Cardiac muscle cell (in vitro differentiated cells and primary cell): ENCODE measurements around the gene VTI1A. TPM values are rescaled to one million over a fixed set of nuclear protein-coding genes. Genes with fewer than 3 reads are reported as not detected.

Experiments
- DNase-seq, 2 donors: peaks; one replicate each; pipeline versions ENCODE4 v3.0.0 to v3.0.0-alpha.2; 2010 to 2017; ENCODE audit warnings: low read depth in 1 of 2, low spot score in 1 of 2
- H3K27ac ChIP-seq: fragments of 200-600 bp; sonication (generic); 2 replicates; pipeline ENCODE4 v1.5.1; 2016
- H3K27me3 ChIP-seq: fragments of 200-600 bp; sonication (generic); 2 replicates; pipeline ENCODE4 v1.6.0; 2016; ENCODE audit warnings: control low read depth
- H3K36me3 ChIP-seq: fragments of 200-600 bp; sonication (generic); 2 replicates; pipeline ENCODE4 v1.5.1; 2016; ENCODE audit warnings: control low read depth
- H3K4me1 ChIP-seq: fragments of 200-600 bp; sonication (generic); 2 replicates; pipeline ENCODE4 v1.8.1; 2017; ENCODE audit warnings: low read depth, mild to moderate bottlenecking, mixed run types
- H3K4me3 ChIP-seq: fragments of 200-600 bp; sonication (generic); 2 replicates; pipeline ENCODE4 v1.5.1; 2016; ENCODE audit warnings: mild to moderate bottlenecking
- H3K9me3 ChIP-seq: fragments of 200-600 bp; sonication (generic); 2 replicates; pipeline ENCODE4 v1.5.1; 2017; ENCODE audit warnings: low read depth, mild to moderate bottlenecking, control low read depth
- polyA plus RNA-seq: library from polyadenylated mRNA; unstranded; fragments of >200 nt; fragmentation: Nextera tagmentation; extraction: Ambion mirVana; gene quantifications from 2 replicates; pipeline ENCODE4 v1.2.1, GENCODE V29; 2016
- total RNA-seq: library from RNA; depleted of rRNA; stranded (reverse); fragments of >200 nt; gene quantifications from 2 replicates; pipeline ENCODE4 v1.2.3, GENCODE V29; 2016
- TF ChIP-seq, protein P1 (sequence below): IDR thresholded peaks from 2 replicates; pipeline ENCODE4 v1.5.1; 2012; ENCODE audit warnings: low read depth, mild to moderate bottlenecking, low read length

VTI1A gene
- total and polyA plus RNA-seq, 2 experiments from 2014 or later: 19.3 to 33.1 TPM

DNA sequence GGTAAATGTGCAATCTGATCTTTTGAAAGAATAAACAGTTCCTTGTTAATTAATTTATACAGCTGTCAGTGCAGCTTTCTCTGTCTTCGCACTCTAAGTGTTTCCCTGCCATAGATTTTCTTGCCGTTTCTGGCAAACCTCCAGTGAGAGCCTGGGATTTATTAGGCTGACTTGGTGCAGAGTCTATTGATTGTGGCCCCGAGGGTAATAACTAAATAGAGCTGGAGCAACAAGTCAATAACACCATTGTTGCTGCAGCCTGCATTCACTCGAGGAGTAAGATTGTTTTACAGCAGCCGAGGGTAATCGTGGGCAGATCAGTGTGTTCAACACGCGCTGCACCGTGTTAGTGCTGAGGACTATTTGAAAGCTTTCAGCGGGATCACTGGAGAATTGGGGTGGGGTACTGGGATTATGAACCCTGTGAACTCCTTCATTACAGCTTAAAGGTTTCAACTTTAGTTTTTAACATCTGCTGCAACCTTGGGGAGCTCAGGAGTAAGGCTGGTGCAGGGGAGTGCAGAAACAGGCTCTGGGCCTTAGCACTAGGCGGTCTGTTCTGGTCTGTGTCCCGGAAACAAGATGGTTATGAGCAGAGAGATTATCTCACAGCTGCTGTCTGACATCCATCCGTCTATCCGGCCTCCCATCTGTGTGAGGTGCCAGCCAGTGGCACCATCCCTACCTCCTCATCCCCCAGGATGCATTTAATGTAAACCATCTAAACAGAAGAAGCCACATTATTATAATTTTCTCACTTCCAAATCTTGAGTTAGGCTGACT, 329.1 kb downstream of the VTI1A start:
- no peak overlapping the region for H3K4me3 ChIP-seq
- no peak for DNase-seq
- H3K36me3 ChIP-seq: no peaks in the 10 kb centered on the region
- H3K9me3 ChIP-seq: no peaks in the 10 kb centered on the region
- peaks cover 31% of the 10 kb centered on the region for H3K4me1 ChIP-seq
- no peak overlapping the region for H3K27ac ChIP-seq
- no peaks in the 10 kb centered on the region for H3K27me3 ChIP-seq
- TF ChIP-seq, protein P1, sequence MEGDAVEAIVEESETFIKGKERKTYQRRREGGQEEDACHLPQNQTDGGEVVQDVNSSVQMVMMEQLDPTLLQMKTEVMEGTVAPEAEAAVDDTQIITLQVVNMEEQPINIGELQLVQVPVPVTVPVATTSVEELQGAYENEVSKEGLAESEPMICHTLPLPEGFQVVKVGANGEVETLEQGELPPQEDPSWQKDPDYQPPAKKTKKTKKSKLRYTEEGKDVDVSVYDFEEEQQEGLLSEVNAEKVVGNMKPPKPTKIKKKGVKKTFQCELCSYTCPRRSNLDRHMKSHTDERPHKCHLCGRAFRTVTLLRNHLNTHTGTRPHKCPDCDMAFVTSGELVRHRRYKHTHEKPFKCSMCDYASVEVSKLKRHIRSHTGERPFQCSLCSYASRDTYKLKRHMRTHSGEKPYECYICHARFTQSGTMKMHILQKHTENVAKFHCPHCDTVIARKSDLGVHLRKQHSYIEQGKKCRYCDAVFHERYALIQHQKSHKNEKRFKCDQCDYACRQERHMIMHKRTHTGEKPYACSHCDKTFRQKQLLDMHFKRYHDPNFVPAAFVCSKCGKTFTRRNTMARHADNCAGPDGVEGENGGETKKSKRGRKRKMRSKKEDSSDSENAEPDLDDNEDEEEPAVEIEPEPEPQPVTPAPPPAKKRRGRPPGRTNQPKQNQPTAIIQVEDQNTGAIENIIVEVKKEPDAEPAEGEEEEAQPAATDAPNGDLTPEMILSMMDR: no peak

DNA sequence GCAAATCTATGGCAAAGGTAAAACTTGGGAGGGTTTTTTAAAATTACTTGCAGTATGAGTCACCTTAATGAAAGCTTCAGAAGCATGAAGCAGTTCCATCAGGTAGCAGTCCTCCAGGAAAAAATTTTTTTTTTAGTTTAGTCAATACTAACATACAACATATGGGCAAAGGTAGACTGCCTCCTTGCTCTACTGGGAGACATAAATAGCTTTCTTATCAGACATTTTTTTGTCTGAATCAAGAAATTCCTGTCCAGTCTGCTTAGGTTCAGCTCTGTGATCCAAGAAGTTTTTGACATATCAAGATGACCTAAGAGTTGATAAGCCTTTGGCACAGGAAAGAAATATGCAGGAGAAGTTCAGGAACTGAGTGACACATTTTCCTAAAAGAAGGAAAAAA, 331.6 kb downstream of the VTI1A start:
- Histone ChIP-seq H3K4me3 (no peak overlapping the region), H3K27ac (peak overlapping the region; percentile 55), H3K36me3 (no peaks in the 10 kb centered on the region), H3K4me1 (peaks cover 48% of the 10 kb centered on the region), H3K9me3 (no peaks in the 10 kb centered on the region), H3K27me3 (no peaks in the 10 kb centered on the region)
- DNase-seq: peak in 1 of 2 donors; percentile 21
- TF ChIP-seq, protein P1: no peak

DNA sequence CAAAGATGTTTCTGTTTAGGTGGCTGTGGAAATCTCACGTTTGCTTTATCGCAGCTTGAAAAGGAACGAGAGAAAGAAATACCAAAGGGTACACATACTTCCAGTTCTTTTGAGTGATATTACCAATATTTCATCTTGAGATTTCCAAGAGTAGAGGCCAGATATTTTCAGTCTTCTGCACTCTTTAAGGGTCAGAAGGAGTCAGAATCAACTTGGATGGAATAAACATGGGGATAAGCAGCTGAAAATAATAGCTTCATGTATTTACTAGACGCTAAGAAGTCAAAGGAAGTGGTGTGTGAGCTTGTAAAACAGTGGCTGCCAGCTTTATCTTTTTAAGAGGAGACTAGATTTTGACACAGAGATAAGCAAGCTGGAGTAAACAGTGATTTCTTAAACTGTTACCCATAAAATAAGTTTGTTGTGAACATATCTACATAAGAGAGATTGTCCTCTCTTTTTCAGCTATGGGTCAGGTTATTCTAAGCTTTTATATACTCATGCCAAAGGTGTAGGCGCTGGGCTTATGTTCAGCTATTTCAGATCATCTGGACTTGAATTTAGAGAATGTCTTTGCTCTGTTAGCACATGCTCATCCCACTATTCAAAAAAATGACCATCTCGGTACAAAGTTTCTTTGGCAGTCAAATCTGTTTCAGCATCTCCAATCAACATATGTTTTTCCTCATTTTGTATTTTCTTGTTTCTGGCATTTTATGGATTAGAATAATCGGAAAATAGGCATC, 332.2 kb downstream of the VTI1A start:
- Histone ChIP-seq H3K4me3 (no peak overlapping the region), H3K9me3 (no peaks in the 10 kb centered on the region), H3K4me1 (peaks cover 54% of the 10 kb centered on the region), H3K36me3 (no peaks in the 10 kb centered on the region), H3K27ac (peak overlapping the region; percentile 55), H3K27me3 (no peaks in the 10 kb centered on the region)
- DNase-seq: no peak
- TF ChIP-seq, protein P1: no peak

DNA sequence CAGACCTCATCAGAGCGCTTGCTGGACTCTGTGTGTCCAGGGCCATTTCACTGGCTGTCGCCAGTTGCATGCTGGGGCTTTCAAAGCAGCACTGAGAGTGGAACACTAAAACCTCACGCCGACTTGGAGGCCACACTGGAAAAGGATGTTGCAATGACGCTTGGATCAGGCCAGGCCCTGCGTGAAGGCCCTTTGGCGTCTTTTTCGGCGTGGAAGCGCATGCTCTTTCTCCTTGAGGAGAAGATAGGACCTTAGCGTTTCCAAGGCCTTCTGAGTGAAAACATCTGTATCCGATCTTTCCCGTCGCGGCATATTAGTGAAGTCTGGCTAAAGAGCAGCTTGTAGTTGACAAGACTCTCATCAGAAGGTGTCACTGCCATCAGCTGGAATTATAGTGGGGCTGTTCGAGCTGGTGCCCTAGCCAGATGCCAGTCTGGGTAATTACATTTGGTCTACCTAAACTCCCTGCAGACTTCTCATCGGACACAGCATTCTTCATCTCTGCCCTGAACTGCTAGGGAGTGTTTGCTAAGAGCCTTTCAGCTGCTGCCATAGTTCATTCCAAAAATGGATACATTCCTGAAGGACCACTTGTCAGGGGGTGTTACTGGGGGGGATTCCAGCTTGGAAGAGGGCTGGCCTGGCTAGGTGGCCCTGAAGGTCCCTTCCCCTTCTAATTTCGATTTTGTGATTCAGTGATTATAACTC, 335.3 kb downstream of the VTI1A start:
- Histone ChIP-seq H3K4me1 (peaks cover 45% of the 10 kb centered on the region), H3K27ac (peak overlapping the region; percentile 90), H3K36me3 (no peaks in the 10 kb centered on the region), H3K9me3 (no peaks in the 10 kb centered on the region), H3K27me3 (no peaks in the 10 kb centered on the region), H3K4me3 (no peak overlapping the region)
- peak; percentile 49 to 60 for DNase-seq
- TF ChIP-seq, protein P1: no peak

DNA sequence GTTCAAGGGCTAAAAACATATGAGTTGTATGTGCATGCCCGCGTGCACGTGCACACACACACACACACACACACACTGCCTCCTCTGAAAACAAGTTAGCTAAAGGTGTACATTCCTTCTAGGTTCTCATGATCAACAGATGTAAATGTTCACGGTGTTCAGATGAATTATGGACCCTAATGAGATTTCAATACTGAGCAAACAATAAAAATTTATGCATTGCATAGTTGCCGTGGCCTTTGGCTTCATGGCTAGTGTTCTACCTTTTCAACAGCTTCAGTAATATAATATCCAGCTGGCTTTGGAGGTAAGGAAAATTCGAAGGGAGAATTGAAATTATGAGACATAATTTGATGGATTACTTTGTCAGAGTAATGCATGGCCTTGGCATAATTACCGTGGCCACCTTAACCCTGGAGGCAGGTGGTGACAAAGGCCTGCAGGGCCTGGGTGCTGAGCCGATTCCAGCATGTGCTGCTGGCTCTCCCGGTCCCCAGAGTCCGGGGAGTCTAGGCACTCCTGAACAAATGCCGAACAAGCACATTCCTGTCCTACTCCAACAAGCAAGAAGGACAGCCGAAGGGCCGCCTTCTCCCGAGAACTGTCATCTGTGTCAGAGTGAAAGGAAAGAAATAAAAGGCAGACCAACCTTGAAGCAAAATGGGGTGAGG, 336.5 kb downstream of the VTI1A start:
- DNase-seq: peak in 1 of 2 donors; percentile 37
- no peaks in the 10 kb centered on the region for H3K27me3 ChIP-seq
- peaks cover 42% of the 10 kb centered on the region for H3K4me1 ChIP-seq
- TF ChIP-seq, protein P1: no peak
- peak overlapping the region; percentile 90 for H3K27ac ChIP-seq
- H3K9me3 ChIP-seq: no peaks in the 10 kb centered on the region
- no peaks in the 10 kb centered on the region for H3K36me3 ChIP-seq
- H3K4me3 ChIP-seq: no peak overlapping the region
